Astrocyte (in vitro differentiated cells and primary cell): ENCODE measurements around the gene LRRFIP1. TPM values are rescaled to one million over a fixed set of nuclear protein-coding genes. Genes with fewer than 3 reads are reported as not detected.

Source experiments
- DNase-seq: peaks from one replicate; pipeline ENCODE4 v3.0.0-alpha.2; 2010; ENCODE audit warnings: low read depth
- FAIRE-seq: peaks from 2 replicates; lab custom pipeline; 2011; peaks lifted over from hg19 to GRCh38; lab: Jason Lieb, UNC
- H2AFZ ChIP-seq: 2 replicates; pipeline ENCODE4 v1.6.0; 2012; ENCODE audit warnings: low read depth, low read length, inconsistent platforms
- H3K27ac ChIP-seq: 2 replicates; pipeline ENCODE4 v1.5.1; 2011; ENCODE audit warnings: low read depth, low read length, inconsistent platforms
- H3K27me3 ChIP-seq: 2 replicates; pipeline ENCODE4 v1.6.0; 2011; ENCODE audit warnings: low read length, inconsistent platforms; ENCODE audit not compliant: insufficient read depth
- H3K36me3 ChIP-seq: 2 replicates; pipeline ENCODE4 v1.5.1; 2011; ENCODE audit warnings: low read length, inconsistent platforms; ENCODE audit not compliant: insufficient read depth
- H3K4me1 ChIP-seq: 2 replicates; pipeline ENCODE4 v1.5.1; 2011; ENCODE audit warnings: low read length, inconsistent platforms; ENCODE audit not compliant: insufficient read depth
- H3K4me2 ChIP-seq: 2 replicates; pipeline ENCODE4 v1.6.0; 2012; ENCODE audit warnings: low read length, inconsistent platforms
- H3K4me3 ChIP-seq: 2 replicates; pipeline ENCODE4 v1.5.1; 2011; ENCODE audit warnings: low read depth, mild to moderate bottlenecking, low read length, inconsistent platforms; ENCODE audit not compliant: insufficient read depth
- H3K79me2 ChIP-seq: 2 replicates; pipeline ENCODE4 v1.6.0; 2012; ENCODE audit warnings: mild to moderate bottlenecking, low read length, inconsistent platforms; ENCODE audit not compliant: insufficient read depth
- H3K9ac ChIP-seq: 2 replicates; pipeline ENCODE4 v1.6.0; 2012; ENCODE audit warnings: mild to moderate bottlenecking, low read length, inconsistent platforms
- H3K9me3 ChIP-seq: 2 replicates; pipeline ENCODE4 v1.5.1; 2012; ENCODE audit warnings: low read depth, mild to moderate bottlenecking, low read length, inconsistent platforms; ENCODE audit not compliant: insufficient read depth
- H4K20me1 ChIP-seq: 2 replicates; pipeline ENCODE4 v1.6.0; 2012; ENCODE audit warnings: low read length, inconsistent platforms; ENCODE audit not compliant: insufficient read depth
- H3K27ac Mint-ChIP-seq: one replicate; pipeline ENCODE4 v1.8.0; 2021; ENCODE audit warnings: mild to moderate bottlenecking, mixed read lengths; ENCODE audit not compliant: unreplicated experiment
- H3K27me3 Mint-ChIP-seq: one replicate; pipeline ENCODE4 v1.8.0; 2021; ENCODE audit warnings: low read depth, mixed read lengths; ENCODE audit not compliant: unreplicated experiment
- H3K36me3 Mint-ChIP-seq: one replicate; pipeline ENCODE4 v1.8.0; 2021; ENCODE audit warnings: low read depth, mixed read lengths; ENCODE audit not compliant: unreplicated experiment
- H3K4me1 Mint-ChIP-seq: one replicate; pipeline ENCODE4 v1.8.0; 2021; ENCODE audit warnings: low read depth, mixed read lengths; ENCODE audit not compliant: unreplicated experiment
- H3K4me3 Mint-ChIP-seq: one replicate; pipeline ENCODE4 v1.8.0; 2021; ENCODE audit warnings: mild to moderate bottlenecking, moderate library complexity, mixed read lengths; ENCODE audit not compliant: unreplicated experiment
- H3K9me3 Mint-ChIP-seq: one replicate; pipeline ENCODE4 v1.8.0; 2021; ENCODE audit warnings: mild to moderate bottlenecking, mixed read lengths; ENCODE audit not compliant: unreplicated experiment
- CTCF ChIP-seq: IDR thresholded peaks from 2 replicates; pipeline ENCODE4 v1.5.1; 2011; ENCODE audit warnings: low read depth, mild to moderate bottlenecking, inconsistent platforms, low read length, moderate library complexity; ENCODE audit not compliant: insufficient read depth
- EZH2 ChIP-seq: IDR thresholded peaks from 2 replicates; pipeline ENCODE4 v1.6.1; 2012; ENCODE audit warnings: mild to moderate bottlenecking, low read length, inconsistent platforms; ENCODE audit not compliant: insufficient read depth
- total RNA-seq: library from RNA; stranded (reverse); gene quantifications from 2 replicates; pipeline ENCODE4 v1.2.1, GENCODE V29; 2021

The LRRFIP1 gene
- total RNA-seq, 1 donor from 2014 or later, result 83.3 TPM

GRCh38 chr2:237657063-237657462 is 29.7 kb downstream of the LRRFIP1 start:
- Histone ChIP-seq H3K27me3 (no peaks in the 10 kb centered on the region), H3K4me3 (no peak overlapping the region), H3K9me3 (no peaks in the 10 kb centered on the region), H3K4me1 (no peaks in the 10 kb centered on the region), H3K79me2 (peaks cover 3% of the 10 kb centered on the region), H3K36me3 (no peaks in the 10 kb centered on the region), H3K27ac (no peak overlapping the region), H3K4me2 (no peak overlapping the region), H4K20me1 (no peaks in the 10 kb centered on the region), H3K9ac (no peak overlapping the region), H2AFZ (no peak overlapping the region)
- Mint-ChIP-seq H3K36me3 (peaks cover 11% of the 10 kb centered on the region), H3K27ac (no peak overlapping the region), H3K4me1 (no peaks in the 10 kb centered on the region), H3K9me3 (peaks cover 4% of the 10 kb centered on the region), H3K4me3 (no peak overlapping the region), H3K27me3 (no peaks in the 10 kb centered on the region)
- no peak for TF ChIP-seq EZH2
- TF ChIP-seq CTCF, result no peak
- FAIRE-seq (no peak), DNase-seq (no peak)

- no peak overlapping the region for H3K9ac ChIP-seq
- H3K4me1 ChIP-seq, result peaks cover 11% of the 10 kb centered on the region
- Mint-ChIP-seq H3K4me3 (no peak overlapping the region), H3K9me3 (no peaks in the 10 kb centered on the region), H3K27me3 (peaks cover 2% of the 10 kb centered on the region), H3K36me3 (peaks cover 3% of the 10 kb centered on the region), H3K27ac (no peak overlapping the region), H3K4me1 (peaks cover 4% of the 10 kb centered on the region)
- no peak overlapping the region for H2AFZ ChIP-seq
- DNase-seq (no peak), FAIRE-seq (no peak)
- TF ChIP-seq EZH2, result no peak
- TF ChIP-seq CTCF, result no peak
- no peak overlapping the region for H3K27ac ChIP-seq
- no peaks in the 10 kb centered on the region for H3K36me3 ChIP-seq
- H4K20me1 ChIP-seq, result peaks cover 7% of the 10 kb centered on the region
- H3K27me3 ChIP-seq, result no peaks in the 10 kb centered on the region
- H3K9me3 ChIP-seq, result no peaks in the 10 kb centered on the region
- peaks cover 5% of the 10 kb centered on the region for H3K79me2 ChIP-seq
- H3K4me2 ChIP-seq, result no peak overlapping the region
- no peak overlapping the region for H3K4me3 ChIP-seq
Measured at GRCh38 chr2:237660381-237660900, 33.1 kb downstream of the LRRFIP1 start.

- Histone ChIP-seq H3K9me3 (no peaks in the 10 kb centered on the region), H3K9ac (no peak overlapping the region), H3K79me2 (peaks cover 5% of the 10 kb centered on the region), H3K4me1 (peaks cover 11% of the 10 kb centered on the region), H3K36me3 (no peaks in the 10 kb centered on the region), H4K20me1 (peaks cover 7% of the 10 kb centered on the region), H3K4me2 (no peak overlapping the region), H3K27ac (no peak overlapping the region), H3K4me3 (no peak overlapping the region), H2AFZ (no peak overlapping the region), H3K27me3 (no peaks in the 10 kb centered on the region)
- Mint-ChIP-seq H3K27me3 (peaks cover 2% of the 10 kb centered on the region), H3K27ac (no peak overlapping the region), H3K4me1 (peaks cover 7% of the 10 kb centered on the region), H3K4me3 (no peak overlapping the region), H3K36me3 (peaks cover 3% of the 10 kb centered on the region), H3K9me3 (no peaks in the 10 kb centered on the region)
- no peak for FAIRE-seq
- no peak for DNase-seq
- TF ChIP-seq EZH2 (no peak), CTCF (no peak)
Measured at GRCh38 chr2:237661270-237661669, 33.9 kb downstream of the LRRFIP1 start.
